Endodermal cell (in vitro differentiated cells): ENCODE measurements around the gene UBB. TPM values are rescaled to one million over a fixed set of nuclear protein-coding genes. Genes with fewer than 3 reads are reported as not detected.

Experiments used
- DNase-seq: peaks from one replicate; pipeline ENCODE4 v3.0.0-alpha.2; 2017
- H3K27ac ChIP-seq: 2 replicates; pipeline ENCODE4 v1.5.1; 2013; ENCODE audit warnings: mild to moderate bottlenecking, low read depth, low read length, moderate library complexity
- H3K27me3 ChIP-seq: 2 replicates; pipeline ENCODE4 v1.6.1; 2013; ENCODE audit warnings: mild to moderate bottlenecking, low read length, moderate library complexity; ENCODE audit not compliant: insufficient read depth, control insufficient read depth, poor library complexity, severe bottlenecking
- H3K36me3 ChIP-seq: 2 replicates; pipeline ENCODE4 v1.7.0; 2013; ENCODE audit warnings: mild to moderate bottlenecking, low read length, moderate library complexity; ENCODE audit not compliant: control insufficient read depth, insufficient read depth
- H3K4me1 ChIP-seq: one replicate; pipeline ENCODE4 v1.7.0; 2013; ENCODE audit warnings: low read length; ENCODE audit not compliant: control insufficient read depth, insufficient read depth
- H3K4me3 ChIP-seq: 2 replicates; pipeline ENCODE4 v1.5.1; 2013; ENCODE audit warnings: mild to moderate bottlenecking, low read length, moderate library complexity
- H3K9ac ChIP-seq: 2 replicates; pipeline ENCODE4 v1.6.1; 2013; ENCODE audit warnings: mild to moderate bottlenecking, low read length, moderate library complexity; ENCODE audit not compliant: poor library complexity, severe bottlenecking; ENCODE audit errors: extremely low read depth
- H3K9me3 ChIP-seq: 2 replicates; pipeline ENCODE4 v1.6.1; 2013; ENCODE audit warnings: mild to moderate bottlenecking, low read length, moderate library complexity; ENCODE audit not compliant: control insufficient read depth
- H3K27ac Mint-ChIP-seq: 2 replicates; pipeline ENCODE4 v1.8.0; 2020; ENCODE audit warnings: mixed read lengths
- H3K27me3 Mint-ChIP-seq: 2 replicates; pipeline ENCODE4 v1.8.0; 2021; ENCODE audit warnings: mild to moderate bottlenecking, mixed read lengths; ENCODE audit not compliant: insufficient read depth
- H3K36me3 Mint-ChIP-seq: 2 replicates; pipeline ENCODE4 v1.8.0; 2020; ENCODE audit warnings: low read depth, mixed read lengths
- H3K4me1 Mint-ChIP-seq: 2 replicates; pipeline ENCODE4 v1.8.0; 2020; ENCODE audit warnings: mixed read lengths
- H3K4me3 Mint-ChIP-seq: 2 replicates; pipeline ENCODE4 v1.8.0; 2020; ENCODE audit warnings: mild to moderate bottlenecking, moderate library complexity, mixed read lengths
- H3K9me3 Mint-ChIP-seq: 2 replicates; pipeline ENCODE4 v1.8.0; 2020; ENCODE audit warnings: mild to moderate bottlenecking, mixed read lengths
- CTCF ChIP-seq: fragments of 200-600 bp; sonication (generic); conservative IDR thresholded peaks from 2 replicates; pipeline ENCODE4 v1.5.0; 2021; ENCODE audit warnings: antibody characterized with exemption, mild to moderate bottlenecking
- WGBS, 2 experiments: methylation state at CpG; one replicate each; pipeline versions ENCODE4 v1.1.5 to v1.1.7; 2013; ENCODE audit warnings: missing lambda C conversion rate in 2 of 2, mixed read lengths in 1 of 2; ENCODE audit not compliant: insufficient coverage in 1 of 2, insufficient read length in 1 of 2; 5-methylcytosine and 5-hydroxymethylcytosine counted together
- total RNA-seq, 2 donors: library from RNA; stranded (reverse); fragmentation: NEBNext Ultra II Directional in 1 of 2; extraction: Animal tissue kit (Norgen Biotek cat#: 25700) in 1 of 2; gene quantifications; 2 replicates in 1 of 2; 3 replicates in 1 of 2; pipeline ENCODE4 v1.2.1, GENCODE V29; 2021

Gene UBB
- total RNA-seq, 2 donors from 2014 or later: 1,658 to 1,721 TPM

GRCh38 chr17:16425202-16425601 is 44.3 kb downstream of the UBB start:
- H3K9me3 Mint-ChIP-seq: no peaks in the 10 kb centered on the region
- 79 to 94% methylated on average over 2 to 6 of the region's 6 CpGs for WGBS, 2 experiments
- no peak for TF ChIP-seq CTCF
- H3K27me3 ChIP-seq: no peaks in the 10 kb centered on the region
- no peak overlapping the region for H3K4me3 Mint-ChIP-seq
- no peaks in the 10 kb centered on the region for H3K4me1 ChIP-seq
- no peaks in the 10 kb centered on the region for H3K36me3 ChIP-seq
- no peak for DNase-seq
- no peaks in the 10 kb centered on the region for H3K4me1 Mint-ChIP-seq
- H3K27me3 Mint-ChIP-seq: peaks cover 2% of the 10 kb centered on the region
- no peak overlapping the region for H3K27ac Mint-ChIP-seq
- no peak overlapping the region for H3K27ac ChIP-seq
- no peak overlapping the region for H3K9ac ChIP-seq
- no peaks in the 10 kb centered on the region for H3K36me3 Mint-ChIP-seq
- no peaks in the 10 kb centered on the region for H3K9me3 ChIP-seq
- no peak overlapping the region for H3K4me3 ChIP-seq

GRCh38 chr17:16425698-16426659 is 45.1 kb downstream of the UBB start:
- no peaks in the 10 kb centered on the region for H3K36me3 ChIP-seq
- H3K4me1 Mint-ChIP-seq: no peaks in the 10 kb centered on the region
- H3K9ac ChIP-seq: no peak overlapping the region
- H3K9me3 ChIP-seq: no peaks in the 10 kb centered on the region
- H3K27me3 Mint-ChIP-seq: peaks cover 1% of the 10 kb centered on the region
- H3K4me3 Mint-ChIP-seq: no peak overlapping the region
- H3K4me1 ChIP-seq: no peaks in the 10 kb centered on the region
- no peak overlapping the region for H3K27ac ChIP-seq
- H3K9me3 Mint-ChIP-seq: no peaks in the 10 kb centered on the region
- H3K36me3 Mint-ChIP-seq: no peaks in the 10 kb centered on the region
- no peaks in the 10 kb centered on the region for H3K27me3 ChIP-seq
- H3K27ac Mint-ChIP-seq: no peak overlapping the region
- WGBS, 2 experiments: 85% methylated on average over 12 to 20 of the region's 20 CpGs
- H3K4me3 ChIP-seq: no peak overlapping the region
- TF ChIP-seq CTCF: no peak
- DNase-seq: no peak

GRCh38 chr17:16427020-16427419 is 46.1 kb downstream of the UBB start:
- no peak overlapping the region for H3K4me3 Mint-ChIP-seq
- Histone ChIP-seq H3K36me3 (no peaks in the 10 kb centered on the region), H3K9ac (no peak overlapping the region), H3K4me3 (no peak overlapping the region), H3K27me3 (no peaks in the 10 kb centered on the region), H3K4me1 (no peaks in the 10 kb centered on the region), H3K27ac (no peak overlapping the region), H3K9me3 (no peaks in the 10 kb centered on the region)
- no peaks in the 10 kb centered on the region for H3K4me1 Mint-ChIP-seq
- no peak for DNase-seq
- no peak overlapping the region for H3K27ac Mint-ChIP-seq
- no peaks in the 10 kb centered on the region for H3K36me3 Mint-ChIP-seq
- H3K27me3 Mint-ChIP-seq: no peaks in the 10 kb centered on the region
- WGBS, 2 experiments: 92 to 93% methylated on average over 3 of the region's 3 CpGs
- TF ChIP-seq CTCF: no peak
- no peaks in the 10 kb centered on the region for H3K9me3 Mint-ChIP-seq
